C4-2B (cell line): ENCODE data around the gene ATP5F1E.

ENCODE experiments used
- CTCF ChIP-seq: fragments of 450-650 bp; conservative IDR thresholded peaks from 2 replicates; pipeline ENCODE4 v1.5.1; 2017; ENCODE audit warnings: mild to moderate bottlenecking
- ZFX ChIP-seq: fragments of 450-650 bp; IDR thresholded peaks from 2 replicates; pipeline ENCODE4 v1.6.1; 2017

GRCh38 chr20:59008715-59009336 lies 23.3 kb downstream of the ATP5F1E start:
- TF ChIP-seq CTCF (no peak), ZFX (no peak)
